Esophagus muscularis mucosa (tissue), 4 donors: ENCODE data around the gene DISP2. TPM values are rescaled to one million over a fixed set of nuclear protein-coding genes. Genes with fewer than 3 reads are reported as not detected.
A peak's percentile ranks its signal among the peaks of the same experiment; 100 is the strongest.

Experiments used
- DNase-seq: peaks from one replicate; pipeline ENCODE4 v3.0.0-alpha.2; 2017; ENCODE audit errors: extremely low spot score
- H3K27ac ChIP-seq, 4 donors: fragments of 200-600 bp; sonication (generic); replicated peaks in 1 of 4; 1 replicate in 3 of 4; 2 replicates in 1 of 4; pipeline ENCODE4 v1.5.1; 2016 to 2019; ENCODE audit warnings: mild to moderate bottlenecking in 1 of 4
- H3K27me3 ChIP-seq, 4 donors: fragments of 200-600 bp; sonication (generic); one replicate each; pipeline versions ENCODE4 v1.5.1 to v1.6.0; 2016 to 2019
- H3K36me3 ChIP-seq, 4 donors: fragments of 200-600 bp; sonication (generic); one replicate each; pipeline ENCODE4 v1.5.1; 2016 to 2019
- H3K4me1 ChIP-seq, 4 donors: fragments of 200-600 bp; sonication (generic); one replicate each; pipeline ENCODE4 v1.5.1; 2016 to 2019
- H3K4me3 ChIP-seq, 4 donors: fragments of 200-600 bp; sonication (generic); 1 replicate in 2 of 4; 2 replicates in 2 of 4; pipeline ENCODE4 v1.5.1; 2016 to 2019; ENCODE audit warnings: mild to moderate bottlenecking in 4 of 4, moderate library complexity in 1 of 4
- H3K9me3 ChIP-seq, 4 donors: fragments of 200-600 bp; sonication (generic); 1 replicate in 3 of 4; 2 replicates in 1 of 4; pipeline ENCODE4 v1.5.1; 2016 to 2019
- EP300 ChIP-seq: sonication (generic); formaldehyde crosslinking; IDR thresholded peaks from one replicate; pipeline ENCODE4 v1.6.1; 2017; ENCODE audit warnings: antibody characterized with exemption
- POLR2A ChIP-seq: fragments of 450-650 bp; IDR thresholded peaks from one replicate; pipeline ENCODE4 v1.6.1; 2017; ENCODE audit warnings: antibody characterized with exemption, moderate library complexity, mild to moderate bottlenecking, low read depth
- POLR2AphosphoS5 ChIP-seq, 2 donors: sonication (generic); formaldehyde crosslinking; IDR thresholded peaks; one replicate each; pipeline ENCODE4 v1.6.1; 2017; ENCODE audit warnings: antibody characterized with exemption in 2 of 2
- WGBS: methylation state at CpG from one replicate; pipeline ENCODE4 v1.1.5; 2018; 5-methylcytosine and 5-hydroxymethylcytosine counted together
- intact Hi-C: fragments of 100-400 bp; cut with DNase I; formaldehyde crosslinking; loops from one replicate; pipeline ENCODE4 v1.15.1; 2023
- total RNA-seq, 4 donors: library from RNA; depleted of rRNA; stranded (reverse); fragments of >200 nt; gene quantifications; one replicate each; pipeline versions ENCODE4 v1.1.0 to v1.2.1, GENCODE V29; 2016
- TF ChIP-seq, protein P1 (sequence below), 3 experiments: fragments of 200-600 bp in 2 of 3; fragments of 450-650 bp in 1 of 3; sonication (generic) in 2 of 3; IDR thresholded peaks; one replicate each; pipeline ENCODE4 v1.5.1; 2017 to 2019; ENCODE audit warnings: antibody characterized with exemption in 3 of 3, mild to moderate bottlenecking in 2 of 3, moderate library complexity in 1 of 3

The DISP2 gene
- total RNA-seq, 4 donors from 2014 or later = 0.13 to 0.42 (median 0.26) TPM

DNA sequence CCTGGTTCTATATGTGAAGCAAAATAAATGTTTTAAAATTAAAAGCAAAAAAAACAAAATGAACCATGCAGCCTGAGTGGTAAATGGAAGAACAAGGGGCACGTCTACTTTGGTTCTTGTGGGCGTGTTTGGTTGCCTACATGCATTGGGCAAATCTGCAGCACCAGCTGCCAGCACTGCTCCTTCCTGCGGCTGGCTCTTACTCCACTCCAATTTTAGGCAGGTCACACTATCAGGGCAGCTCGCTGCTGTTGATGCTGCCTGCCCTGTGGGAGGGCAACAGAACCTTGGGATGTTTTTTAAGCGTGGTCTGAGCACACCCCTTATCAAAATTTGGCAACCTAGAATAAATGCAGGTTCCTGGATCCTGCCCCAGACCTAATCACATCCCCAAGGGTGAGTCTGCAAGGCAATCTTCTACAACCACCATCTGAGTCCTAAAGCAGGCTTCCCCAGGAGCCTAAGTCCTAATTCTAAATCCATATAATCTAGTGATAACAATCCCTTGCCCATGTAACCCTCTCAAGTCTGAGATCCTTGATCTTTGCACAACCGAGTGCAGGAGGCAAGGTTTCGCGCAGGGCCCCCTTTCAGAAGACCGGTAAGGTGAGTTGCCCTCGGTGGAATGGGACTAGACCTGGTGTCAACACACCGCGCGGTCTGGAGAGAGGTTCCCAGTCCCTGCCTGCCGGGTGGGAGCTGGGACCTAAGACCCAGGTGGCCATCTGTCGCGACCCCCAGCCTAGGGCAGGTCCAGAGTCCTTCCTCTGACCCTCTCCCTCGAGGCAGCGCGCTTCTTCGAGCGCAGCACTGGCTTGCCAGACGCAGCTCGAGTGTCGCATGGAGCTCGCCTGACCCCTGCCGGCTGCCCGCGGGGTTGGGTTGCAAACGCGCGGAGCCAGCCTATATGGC is 63.5 kb downstream of the DISP2 start:
- Histone ChIP-seq H3K27me3 (no peaks in the 10 kb centered on the region), H3K4me3 (peak overlapping the region in 1 of 4 donors; percentile 25), H3K36me3 (peaks cover 10 to 33% (median 15%) of the 10 kb centered on the region in 4 donors), H3K4me1 (peaks cover 19 to 23% (median 22%) of the 10 kb centered on the region in 4 donors), H3K9me3 (no peaks in the 10 kb centered on the region), H3K27ac (no peak overlapping the region)
- 14% methylated on average over 24 of the region's 31 CpGs for WGBS
- intact Hi-C loops = loop anchor here (1.0 to 10.0 kb wide), 5 partner anchors 53 to 197 kb away; partner anchors contain the start of gene PHGR1
- no peak for DNase-seq
- TF ChIP-seq, protein P1, sequence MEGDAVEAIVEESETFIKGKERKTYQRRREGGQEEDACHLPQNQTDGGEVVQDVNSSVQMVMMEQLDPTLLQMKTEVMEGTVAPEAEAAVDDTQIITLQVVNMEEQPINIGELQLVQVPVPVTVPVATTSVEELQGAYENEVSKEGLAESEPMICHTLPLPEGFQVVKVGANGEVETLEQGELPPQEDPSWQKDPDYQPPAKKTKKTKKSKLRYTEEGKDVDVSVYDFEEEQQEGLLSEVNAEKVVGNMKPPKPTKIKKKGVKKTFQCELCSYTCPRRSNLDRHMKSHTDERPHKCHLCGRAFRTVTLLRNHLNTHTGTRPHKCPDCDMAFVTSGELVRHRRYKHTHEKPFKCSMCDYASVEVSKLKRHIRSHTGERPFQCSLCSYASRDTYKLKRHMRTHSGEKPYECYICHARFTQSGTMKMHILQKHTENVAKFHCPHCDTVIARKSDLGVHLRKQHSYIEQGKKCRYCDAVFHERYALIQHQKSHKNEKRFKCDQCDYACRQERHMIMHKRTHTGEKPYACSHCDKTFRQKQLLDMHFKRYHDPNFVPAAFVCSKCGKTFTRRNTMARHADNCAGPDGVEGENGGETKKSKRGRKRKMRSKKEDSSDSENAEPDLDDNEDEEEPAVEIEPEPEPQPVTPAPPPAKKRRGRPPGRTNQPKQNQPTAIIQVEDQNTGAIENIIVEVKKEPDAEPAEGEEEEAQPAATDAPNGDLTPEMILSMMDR (IDR thresholded peaks at IDR 0.05) = peak; percentile 91 to 96 (median 95)
- TF ChIP-seq POLR2A (no peak), EP300 (no peak), POLR2AphosphoS5 (IDR thresholded peaks at IDR 0.05) (peak in 1 of 2 donors; percentile 37)

DNA sequence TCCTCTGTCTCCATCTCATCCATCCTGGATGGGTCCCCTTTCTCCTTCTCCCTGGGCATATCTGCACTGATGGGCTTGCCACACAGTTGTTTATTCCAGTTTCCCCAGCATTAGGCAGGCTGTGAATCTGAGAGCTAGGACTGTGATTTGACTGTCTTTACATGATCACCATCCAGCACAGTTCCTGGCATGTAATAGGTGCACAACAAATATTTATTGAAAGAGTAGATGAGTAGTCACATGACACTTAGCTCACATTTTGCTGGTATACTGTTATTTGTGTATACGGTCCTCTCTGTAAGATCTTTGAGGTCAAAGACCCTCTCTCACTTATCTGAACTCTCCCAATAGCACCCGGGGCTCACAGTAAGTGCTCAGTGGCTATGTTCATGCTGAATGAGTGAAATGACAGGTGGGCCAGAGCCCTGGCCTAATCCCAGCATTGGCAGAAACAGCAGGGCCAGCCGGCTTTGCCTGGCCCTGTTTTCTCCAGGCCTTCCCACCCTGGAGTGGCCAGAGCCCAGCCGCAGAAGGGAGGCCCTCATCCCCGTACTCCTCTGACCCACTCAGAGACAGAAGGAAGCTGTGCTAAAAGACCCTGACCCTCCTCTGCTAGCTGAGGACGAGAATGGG is 66.6 kb downstream of the DISP2 start:
- intact Hi-C loops = loop anchor here (5.0 to 10.0 kb wide), 2 partner anchors 72 to 200 kb away; partner anchors contain the start of gene PHGR1
- Histone ChIP-seq H3K4me1 (peaks cover 19 to 23% (median 22%) of the 10 kb centered on the region in 4 donors), H3K27me3 (no peaks in the 10 kb centered on the region), H3K9me3 (no peaks in the 10 kb centered on the region), H3K36me3 (peaks cover 0 to 11% (median 0%) of the 10 kb centered on the region in 4 donors), H3K27ac (no peak overlapping the region), H3K4me3 (no peak overlapping the region)
- DNase-seq = no peak
- 82% methylated on average over 6 of the region's 6 CpGs for WGBS
- TF ChIP-seq, protein P1 (IDR thresholded peaks at IDR 0.05) = no peak
- TF ChIP-seq POLR2AphosphoS5 (IDR thresholded peaks at IDR 0.05) (no peak), POLR2A (no peak)

DNA sequence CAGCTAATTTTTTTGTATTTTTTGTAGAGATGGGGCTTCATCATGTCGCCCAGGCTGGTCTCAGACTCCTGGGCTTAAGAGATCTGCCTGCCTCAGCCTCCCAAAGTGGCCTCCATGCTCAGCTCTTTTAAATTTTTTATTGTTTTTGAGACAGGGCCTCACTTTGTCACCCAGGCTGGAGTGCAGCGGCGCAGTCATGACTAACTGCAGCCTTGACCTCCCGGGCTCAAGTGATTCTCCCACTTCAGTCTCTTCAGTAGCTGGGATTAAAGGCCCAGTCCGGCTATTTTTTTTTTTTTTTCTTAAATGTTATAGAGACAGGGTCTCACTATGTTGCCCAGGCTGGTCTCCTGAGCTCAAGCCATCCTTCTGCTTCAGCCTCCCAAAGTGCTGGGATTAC is 67.7 kb downstream of the DISP2 start:
- intact Hi-C loops = loop anchor here (10.0 kb wide), 1 partner anchor 201 kb away; no protein-coding TSS in a partner anchor
- no peak for DNase-seq

DNA sequence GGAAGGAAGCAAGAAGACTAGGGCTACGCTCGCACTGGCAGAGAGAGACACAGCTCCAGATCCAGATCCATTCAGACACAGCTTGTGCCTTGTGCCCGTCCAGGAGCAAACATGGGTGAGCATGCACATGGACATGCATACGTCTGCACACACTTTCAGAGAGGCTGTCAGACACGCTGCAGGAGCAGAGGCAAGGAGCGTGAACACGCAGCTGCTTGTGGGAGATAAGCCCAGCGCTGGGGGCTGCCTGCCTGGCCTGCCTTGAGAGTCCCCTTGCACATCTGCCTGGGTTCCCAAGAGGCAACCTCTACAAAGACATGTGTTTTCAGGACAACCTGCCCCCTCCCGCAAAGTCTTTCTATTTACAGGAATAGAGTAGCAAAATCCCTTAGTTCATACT is 69.2 kb downstream of the DISP2 start:
- Histone ChIP-seq H3K36me3 (peaks cover 0 to 11% (median 0%) of the 10 kb centered on the region in 4 donors), H3K27ac (no peak overlapping the region), H3K4me3 (no peak overlapping the region), H3K27me3 (no peaks in the 10 kb centered on the region), H3K4me1 (peaks cover 0 to under 1% (median 0%) of the 10 kb centered on the region in 4 donors), H3K9me3 (no peaks in the 10 kb centered on the region)
- 97% methylated on average over 9 of the region's 9 CpGs for WGBS
- no peak for DNase-seq
- TF ChIP-seq POLR2AphosphoS5 (IDR thresholded peaks at IDR 0.05) = no peak
- no peak for TF ChIP-seq POLR2A
- no peak for TF ChIP-seq EP300
- TF ChIP-seq, protein P1 (IDR thresholded peaks at IDR 0.05) = no peak
- intact Hi-C loops = loop anchor here (10.0 kb wide), 1 partner anchor 202 kb away; no protein-coding TSS in a partner anchor

More for the DNA sequence above, 67.7 kb downstream of the DISP2 start:
- Histone ChIP-seq H3K27me3 (no peaks in the 10 kb centered on the region), H3K4me3 (no peak overlapping the region), H3K36me3 (peaks cover 0 to 11% (median 0%) of the 10 kb centered on the region in 4 donors), H3K4me1 (peaks cover 13 to 15% (median 15%) of the 10 kb centered on the region in 4 donors), H3K27ac (no peak overlapping the region), H3K9me3 (no peaks in the 10 kb centered on the region)
- WGBS = 96% methylated on average over 5 of the region's 5 CpGs
- TF ChIP-seq POLR2A = no peak
- no peak for TF ChIP-seq POLR2AphosphoS5 (IDR thresholded peaks at IDR 0.05)
- TF ChIP-seq, protein P1 (IDR thresholded peaks at IDR 0.05) = no peak
- TF ChIP-seq EP300 = no peak
